HT-29 (cell line): Measurements from ENCODE around the gene ANKRD50. TPM values are rescaled to one million over a fixed set of nuclear protein-coding genes. Genes with fewer than 3 reads are reported as not detected.

Experiments used
- DNase-seq: peaks from one replicate; pipeline ENCODE4 v3.0.0-alpha.2; 2015; ENCODE audit warnings: low spot score
- total RNA-seq: library from RNA; depleted of rRNA; stranded (reverse); fragments of >200 nt; shearing (Covaris generic); gene quantifications from 2 replicates; pipeline ENCODE4 v1.2.3, GENCODE V29; 2014; rRNA removed

Gene ANKRD50, protein sequence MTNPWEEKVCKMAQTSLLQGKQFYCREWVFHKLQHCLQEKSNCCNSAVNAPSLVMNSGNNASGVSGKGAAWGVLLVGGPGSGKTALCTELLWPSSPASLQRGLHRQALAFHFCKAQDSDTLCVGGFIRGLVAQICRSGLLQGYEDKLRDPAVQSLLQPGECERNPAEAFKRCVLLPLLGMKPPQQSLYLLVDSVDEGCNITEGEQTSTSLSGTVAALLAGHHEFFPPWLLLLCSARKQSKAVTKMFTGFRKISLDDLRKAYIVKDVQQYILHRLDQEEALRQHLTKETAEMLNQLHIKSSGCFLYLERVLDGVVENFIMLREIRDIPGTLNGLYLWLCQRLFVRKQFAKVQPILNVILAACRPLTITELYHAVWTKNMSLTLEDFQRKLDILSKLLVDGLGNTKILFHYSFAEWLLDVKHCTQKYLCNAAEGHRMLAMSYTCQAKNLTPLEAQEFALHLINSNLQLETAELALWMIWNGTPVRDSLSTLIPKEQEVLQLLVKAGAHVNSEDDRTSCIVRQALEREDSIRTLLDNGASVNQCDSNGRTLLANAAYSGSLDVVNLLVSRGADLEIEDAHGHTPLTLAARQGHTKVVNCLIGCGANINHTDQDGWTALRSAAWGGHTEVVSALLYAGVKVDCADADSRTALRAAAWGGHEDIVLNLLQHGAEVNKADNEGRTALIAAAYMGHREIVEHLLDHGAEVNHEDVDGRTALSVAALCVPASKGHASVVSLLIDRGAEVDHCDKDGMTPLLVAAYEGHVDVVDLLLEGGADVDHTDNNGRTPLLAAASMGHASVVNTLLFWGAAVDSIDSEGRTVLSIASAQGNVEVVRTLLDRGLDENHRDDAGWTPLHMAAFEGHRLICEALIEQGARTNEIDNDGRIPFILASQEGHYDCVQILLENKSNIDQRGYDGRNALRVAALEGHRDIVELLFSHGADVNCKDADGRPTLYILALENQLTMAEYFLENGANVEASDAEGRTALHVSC (N-terminal part only)
- total RNA-seq, result 8.6 and 8.9 TPM in 2 replicates

GRCh38 chr4:124712372-124713184 is at the start of gene ANKRD50:
Gene ANKRD50 (minus strand): TSS chr4:124712732. CDS start chr4:124710511, 2,221 bp downstream.
- peak; percentile 79 for DNase-seq

DNA sequence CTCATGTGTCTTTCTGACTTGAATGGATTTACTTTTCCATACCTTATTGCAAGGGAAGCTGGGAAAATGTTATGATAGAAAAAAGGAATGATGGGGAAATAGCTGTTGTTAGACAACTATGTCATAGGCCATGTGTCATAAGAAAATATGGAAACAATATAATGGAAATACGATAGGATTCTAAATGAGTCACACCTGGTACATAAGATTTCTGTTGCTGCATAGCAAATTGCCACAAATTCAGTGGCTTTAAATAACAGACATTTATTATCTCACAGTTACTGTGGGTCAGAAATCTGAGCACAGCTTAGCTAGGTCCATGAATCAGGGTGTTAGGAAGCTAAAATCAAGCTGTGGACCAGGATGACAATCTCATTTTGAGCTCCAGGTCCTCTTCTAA is 44.6 kb upstream of the ANKRD50 start:
- no peak for DNase-seq

DNA sequence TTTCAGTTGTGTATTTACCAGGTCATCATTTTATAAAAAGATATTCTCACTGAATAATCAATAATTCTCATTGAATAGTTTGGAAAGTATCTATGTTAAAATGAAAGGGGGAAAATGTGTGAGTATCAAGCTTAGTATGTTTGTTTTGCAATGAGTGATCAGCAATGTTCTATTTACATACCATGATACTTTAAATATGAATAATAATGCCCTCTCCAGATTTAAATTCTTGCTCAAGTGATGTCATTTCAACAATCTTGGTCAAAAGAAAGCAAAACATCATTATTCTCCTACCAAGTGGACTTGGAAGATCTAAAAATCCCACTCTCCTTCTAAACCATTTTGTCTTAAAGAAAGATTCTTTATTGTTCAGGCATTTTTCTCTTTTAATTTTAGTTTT is 42.1 kb upstream of the ANKRD50 start:
- DNase-seq, result no peak

GRCh38 chr4:124753941-124754581 is 41.5 kb upstream of the ANKRD50 start:
- no peak for DNase-seq

- DNase-seq, result no peak
Measured at GRCh38 chr4:124749421-124749820, 36.9 kb upstream of the ANKRD50 start.

GRCh38 chr4:124748965-124749364 is 36.4 kb upstream of the ANKRD50 start:
- no peak for DNase-seq

GRCh38 chr4:124745985-124746801 is 33.7 kb upstream of the ANKRD50 start:
- DNase-seq, result no peak

GRCh38 chr4:124743711-124744110 is 31.2 kb upstream of the ANKRD50 start:
- DNase-seq, result no peak

DNA sequence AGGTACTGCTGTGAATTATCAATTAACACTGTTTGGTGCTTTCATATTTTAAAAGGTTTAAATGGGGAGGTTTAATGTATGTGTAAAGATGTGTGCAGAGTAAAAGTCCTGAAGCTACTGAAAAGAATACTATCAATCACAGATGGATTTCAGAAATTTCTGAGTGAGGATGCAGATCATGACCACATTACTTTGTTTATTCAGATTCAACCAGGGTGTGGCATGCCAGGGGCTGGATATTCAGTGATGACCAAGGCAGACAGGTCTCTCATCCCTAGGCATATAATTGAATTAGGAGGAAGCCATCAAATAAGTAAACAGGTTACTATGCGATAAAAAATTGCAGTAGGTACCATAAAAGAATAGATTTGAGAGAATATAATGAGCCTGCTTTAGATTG is 28.0 kb upstream of the ANKRD50 start:
- no peak for DNase-seq

GRCh38 chr4:124738994-124739393 is 26.5 kb upstream of the ANKRD50 start:
- DNase-seq, result no peak

- DNase-seq, result no peak
Measured at GRCh38 chr4:124737619-124738018, 25.1 kb upstream of the ANKRD50 start.

DNA sequence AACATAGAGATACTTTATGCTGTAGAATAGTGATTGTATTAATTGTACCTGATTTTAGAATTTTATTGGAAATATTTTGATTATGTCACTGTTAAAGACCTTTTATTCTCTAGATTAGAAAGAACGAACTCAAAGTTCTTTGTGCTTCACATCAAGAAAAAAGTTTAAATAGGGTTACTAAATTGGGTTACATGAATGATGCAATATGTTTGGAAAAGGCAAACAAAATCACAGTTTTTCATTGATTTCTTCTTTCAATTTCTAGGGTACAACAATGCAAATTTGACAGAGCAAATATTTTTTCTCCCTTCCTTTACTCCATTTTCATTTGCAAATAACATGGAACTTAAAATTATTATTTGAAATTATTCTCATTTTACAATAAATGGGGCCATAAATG is 24.0 kb upstream of the ANKRD50 start:
- DNase-seq, result no peak

DNA sequence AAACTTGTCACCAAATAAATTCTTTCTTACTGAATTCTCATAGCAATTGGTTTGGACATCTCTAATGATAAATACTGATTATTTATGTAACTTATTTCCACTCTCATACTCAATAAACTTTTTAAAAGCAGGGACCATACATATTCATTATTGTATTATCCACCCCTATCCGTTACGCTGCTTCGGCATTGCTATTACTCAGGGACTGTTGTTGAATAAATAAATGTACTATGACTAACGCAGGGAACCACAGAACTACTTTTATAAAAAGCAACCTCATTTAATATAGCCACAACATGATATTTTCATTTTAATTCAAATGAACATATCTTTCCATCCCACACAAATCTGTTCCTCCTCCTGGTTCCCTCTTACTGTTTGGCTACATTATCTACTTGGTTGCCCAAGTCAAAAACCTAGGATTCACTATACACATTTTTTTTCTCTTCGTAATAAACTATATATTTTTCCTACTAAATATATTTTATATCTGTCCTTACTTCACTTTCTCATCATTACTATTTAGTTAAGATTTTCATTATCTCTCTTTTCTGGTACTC is 14.9 kb upstream of the ANKRD50 start:
- DNase-seq, result no peak

GRCh38 chr4:124726269-124726668 is 13.7 kb upstream of the ANKRD50 start:
- DNase-seq, result no peak

DNA sequence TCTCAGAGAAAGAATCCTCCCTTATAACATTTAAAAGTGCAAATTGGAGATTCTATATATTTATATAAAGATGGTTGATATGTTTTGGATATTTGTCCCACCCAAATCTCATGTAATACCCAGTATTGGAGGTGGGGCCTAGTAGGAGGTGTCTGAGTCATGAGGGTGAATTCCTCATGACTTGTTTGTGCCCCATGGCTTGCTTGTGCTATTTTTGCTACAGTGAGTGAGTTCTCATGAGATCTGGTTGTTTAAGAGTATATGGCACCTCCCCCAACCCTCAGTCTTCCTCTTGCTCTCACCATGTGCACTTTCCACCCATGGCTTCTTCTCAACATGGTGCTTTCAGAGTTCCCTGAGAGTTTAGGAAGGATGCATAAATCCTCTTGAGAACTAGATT is 9.5 kb upstream of the ANKRD50 start:
- DNase-seq, result no peak

DNA sequence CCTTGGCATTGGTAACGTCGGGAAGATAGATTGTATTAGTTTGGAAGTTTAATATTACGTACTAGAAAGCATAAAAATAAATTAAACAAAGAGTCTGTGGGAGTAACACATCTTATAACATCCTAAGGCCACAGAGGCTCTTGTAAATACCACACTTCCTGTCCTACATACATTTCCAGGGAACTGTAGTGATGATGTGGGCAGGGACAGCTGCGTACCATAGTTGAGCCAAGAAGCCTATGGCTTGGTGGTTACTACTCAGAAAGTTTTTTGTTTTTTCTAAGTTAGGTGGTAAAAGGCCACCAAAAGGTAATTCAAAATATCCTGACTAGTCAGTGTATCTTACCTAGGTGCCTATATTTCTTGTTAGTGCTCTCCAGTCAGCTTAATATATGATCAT is 4.6 kb upstream of the ANKRD50 start:
- DNase-seq, result no peak

DNA sequence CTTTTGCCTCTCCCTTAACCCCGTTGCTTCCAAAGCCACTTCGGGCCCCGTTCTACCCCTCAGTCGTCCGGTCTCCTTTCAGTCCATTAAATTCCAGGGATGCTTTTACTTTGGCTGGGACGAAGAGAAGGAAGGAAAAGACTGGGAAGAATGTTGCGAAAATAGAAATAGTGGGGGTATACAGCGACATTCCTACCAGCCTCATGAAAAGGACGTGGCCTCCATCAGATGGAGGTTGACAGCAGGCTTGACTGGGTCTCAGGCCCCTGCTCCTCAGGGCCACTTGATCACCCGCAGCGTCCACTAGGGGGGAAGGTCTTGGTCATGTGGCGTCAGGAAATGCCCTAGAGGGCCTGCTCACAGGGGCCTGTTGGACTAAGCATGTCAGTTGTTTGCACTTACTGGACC is 657 bp upstream of the ANKRD50 start:
- peak; percentile 81 for DNase-seq

DNA sequence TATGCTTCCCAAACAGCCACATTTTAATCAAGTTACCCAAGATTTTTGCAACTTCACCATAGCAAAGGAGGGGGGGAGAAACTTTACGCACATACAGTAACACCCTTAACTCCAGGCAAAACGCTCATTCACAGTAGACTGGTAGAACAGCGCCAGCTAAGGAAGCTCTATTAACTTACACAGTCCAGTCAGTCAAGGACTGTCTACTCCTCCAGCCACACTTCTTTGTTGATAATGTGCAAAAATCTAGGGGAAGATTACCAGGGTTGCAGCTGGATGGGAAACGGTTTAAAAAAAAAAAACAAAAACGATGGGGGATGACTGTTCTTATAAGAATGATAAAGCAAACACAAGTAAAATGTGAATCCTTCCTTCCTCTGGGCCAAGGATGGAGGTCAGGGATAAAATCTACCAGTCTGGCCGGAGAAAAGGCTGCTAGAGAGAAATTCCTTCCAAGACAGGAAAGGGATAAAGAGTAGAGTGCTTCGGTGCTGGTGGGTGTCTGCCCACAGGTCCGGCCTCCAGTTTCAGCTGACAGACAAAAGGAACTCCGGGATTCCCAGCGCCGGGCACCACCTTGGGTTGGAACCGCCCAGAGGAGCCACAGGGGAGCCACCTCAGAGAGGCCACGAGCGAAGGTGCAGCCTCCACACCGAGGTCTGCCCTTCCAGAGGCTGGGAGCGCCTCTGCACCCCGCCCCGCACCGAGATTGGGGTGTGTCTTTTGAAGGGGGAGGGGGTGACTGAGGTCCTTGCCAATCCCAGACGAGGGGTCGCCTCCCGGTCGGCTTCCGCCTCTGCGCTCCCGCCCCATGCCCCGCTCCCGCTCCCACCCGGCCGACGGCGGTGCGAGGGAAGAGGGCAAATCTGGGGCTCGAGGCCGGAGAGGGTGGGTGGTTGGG is 811 bp downstream of the ANKRD50 start:
- peak; percentile 71 for DNase-seq

- DNase-seq, result peak; percentile 23
Measured at GRCh38 chr4:124710911-124711310, 1.6 kb downstream of the ANKRD50 start.
